IPS-20b (cell line): ENCODE data around the gene GAB3.

Experiments used
- H3K27ac ChIP-seq: one replicate; pipeline ENCODE4 v1.5.1; 2013; ENCODE audit warnings: low read length
- H3K27me3 ChIP-seq: 2 replicates; pipeline ENCODE4 v1.6.1; 2013; ENCODE audit warnings: mild to moderate bottlenecking, low read length, inconsistent platforms; ENCODE audit not compliant: insufficient read depth
- H3K36me3 ChIP-seq: 2 replicates; pipeline ENCODE4 v1.6.1; 2013; ENCODE audit warnings: low read depth, mild to moderate bottlenecking, inconsistent platforms, low read length, moderate library complexity; ENCODE audit not compliant: insufficient read depth
- H3K4me1 ChIP-seq: 2 replicates; pipeline ENCODE4 v1.6.1; 2013; ENCODE audit warnings: mild to moderate bottlenecking, control low read depth, inconsistent platforms, low read length, moderate library complexity; ENCODE audit not compliant: insufficient read depth
- H3K4me3 ChIP-seq: 2 replicates; pipeline ENCODE4 v1.5.1; 2013; ENCODE audit warnings: mild to moderate bottlenecking, low read length, inconsistent platforms
- H3K9ac ChIP-seq: 2 replicates; pipeline ENCODE4 v1.6.1; 2013; ENCODE audit warnings: low read depth, mild to moderate bottlenecking, inconsistent platforms, low read length, moderate library complexity
- H3K9me3 ChIP-seq: 2 replicates; pipeline ENCODE4 v1.6.1; 2013; ENCODE audit warnings: mild to moderate bottlenecking, low read depth, low read length, inconsistent platforms; ENCODE audit not compliant: insufficient read depth

GAB3 gene, protein sequence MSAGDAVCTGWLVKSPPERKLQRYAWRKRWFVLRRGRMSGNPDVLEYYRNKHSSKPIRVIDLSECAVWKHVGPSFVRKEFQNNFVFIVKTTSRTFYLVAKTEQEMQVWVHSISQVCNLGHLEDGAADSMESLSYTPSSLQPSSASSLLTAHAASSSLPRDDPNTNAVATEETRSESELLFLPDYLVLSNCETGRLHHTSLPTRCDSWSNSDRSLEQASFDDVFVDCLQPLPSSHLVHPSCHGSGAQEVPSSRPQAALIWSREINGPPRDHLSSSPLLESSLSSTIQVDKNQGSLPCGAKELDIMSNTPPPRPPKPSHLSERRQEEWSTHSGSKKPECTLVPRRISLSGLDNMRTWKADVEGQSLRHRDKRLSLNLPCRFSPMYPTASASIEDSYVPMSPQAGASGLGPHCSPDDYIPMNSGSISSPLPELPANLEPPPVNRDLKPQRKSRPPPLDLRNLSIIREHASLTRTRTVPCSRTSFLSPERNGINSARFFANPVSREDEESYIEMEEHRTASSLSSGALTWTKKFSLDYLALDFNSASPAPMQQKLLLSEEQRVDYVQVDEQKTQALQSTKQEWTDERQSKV

DNA sequence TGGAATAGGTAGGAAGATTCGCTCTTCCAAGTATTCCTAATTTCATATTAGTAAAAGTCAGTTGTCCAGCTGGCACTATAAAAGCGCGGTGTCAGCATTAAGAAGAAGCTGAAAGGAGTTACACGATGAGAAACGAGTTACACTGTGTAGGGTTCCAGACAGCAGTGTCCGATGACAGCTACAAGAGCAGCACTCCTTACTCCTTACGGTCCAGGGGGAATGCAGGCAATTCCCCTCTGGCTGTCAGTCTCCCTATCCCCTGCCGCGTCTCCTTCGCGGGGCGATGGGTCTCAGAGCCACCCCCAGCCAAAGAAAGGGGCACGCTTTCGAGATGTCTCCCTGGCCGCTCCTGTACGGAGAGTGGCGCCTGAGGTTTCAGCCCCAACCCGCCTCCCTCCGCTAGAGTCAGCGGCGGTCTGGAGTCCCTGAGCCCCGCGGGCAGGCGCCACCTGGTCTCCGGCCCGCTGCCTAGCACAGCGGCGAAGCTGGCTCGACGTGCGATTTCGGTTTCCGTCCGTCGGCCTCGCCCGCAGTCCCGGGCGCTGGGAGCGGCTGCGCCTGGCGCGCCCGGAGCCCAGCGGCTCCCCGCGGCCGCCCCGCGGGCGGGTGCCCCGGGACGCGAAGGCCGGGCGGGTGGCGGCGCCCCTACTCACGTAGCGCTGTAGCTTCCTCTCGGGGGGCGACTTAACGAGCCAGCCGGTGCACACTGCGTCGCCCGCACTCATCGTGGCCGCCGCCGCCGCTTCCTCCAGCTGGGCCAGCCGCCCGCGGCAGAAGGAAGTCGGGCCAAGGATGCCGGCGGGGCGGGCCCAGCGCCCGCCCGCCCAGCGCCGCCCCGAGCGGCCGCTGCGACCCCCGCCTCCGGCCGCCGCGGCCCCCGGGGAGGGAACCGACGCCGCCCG is at the start of gene GAB3:
TSS of gene GAB3 (minus strand) at position 777 of the 902 bp plus-strand sequence. CDS start at position 725, 52 bp downstream.
- Histone ChIP-seq H3K27ac (no peak within 1 kb of the TSS), H3K4me1 (no peaks in the 10 kb centered on the region), H3K4me3 (peak within 1 kb of the TSS; percentile 56), H3K9me3 (no peaks in the 10 kb centered on the region), H3K36me3 (no peaks in the 10 kb centered on the region), H3K9ac (no peak within 1 kb of the TSS), H3K27me3 (peaks cover 48% of the 10 kb centered on the region)

DNA sequence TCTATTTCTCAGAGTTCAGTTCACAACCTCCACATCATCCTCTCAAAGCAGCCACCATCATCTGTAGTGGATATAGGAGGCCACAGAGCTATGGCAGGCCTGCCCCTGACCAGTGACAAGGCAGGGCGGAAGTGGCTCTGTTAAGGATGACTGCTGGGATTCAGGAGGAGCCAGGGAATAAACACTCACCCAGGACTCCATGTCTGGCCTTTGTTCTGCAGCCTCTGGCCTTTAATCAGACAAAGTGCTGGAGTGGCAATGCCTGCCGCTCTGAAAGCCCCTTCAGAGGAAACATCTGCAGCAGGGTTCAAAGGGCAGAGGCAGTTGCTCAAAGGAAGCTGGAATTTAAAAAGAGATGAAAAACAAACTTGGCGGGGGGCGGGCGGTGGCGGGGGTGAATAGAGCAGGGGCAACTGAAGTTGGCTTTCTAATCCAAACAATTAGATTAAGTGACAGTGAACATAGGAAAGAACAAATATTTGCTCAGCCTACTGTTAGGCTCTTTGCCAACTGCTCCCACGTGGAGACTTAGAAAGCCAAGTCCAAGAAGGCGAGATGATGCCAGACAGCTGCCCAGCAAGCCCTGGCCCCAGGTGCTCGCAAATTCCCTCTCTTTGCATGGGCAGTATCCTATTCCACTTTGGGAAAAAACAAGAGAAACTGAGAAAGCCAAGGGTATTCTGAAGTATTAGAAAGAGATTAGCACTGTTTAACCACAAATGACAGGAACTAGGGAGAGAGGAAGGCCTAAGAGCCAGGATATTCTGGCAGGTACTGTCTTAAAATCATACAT is 48.9 kb upstream of the GAB3 start:
- Histone ChIP-seq H3K36me3 (no peaks in the 10 kb centered on the region), H3K27ac (no peak overlapping the region), H3K27me3 (peaks cover 75% of the 10 kb centered on the region), H3K4me3 (no peak overlapping the region), H3K9ac (no peak overlapping the region), H3K9me3 (no peaks in the 10 kb centered on the region), H3K4me1 (peaks cover 4% of the 10 kb centered on the region; the same call in 1 of the 2 replicates)

DNA sequence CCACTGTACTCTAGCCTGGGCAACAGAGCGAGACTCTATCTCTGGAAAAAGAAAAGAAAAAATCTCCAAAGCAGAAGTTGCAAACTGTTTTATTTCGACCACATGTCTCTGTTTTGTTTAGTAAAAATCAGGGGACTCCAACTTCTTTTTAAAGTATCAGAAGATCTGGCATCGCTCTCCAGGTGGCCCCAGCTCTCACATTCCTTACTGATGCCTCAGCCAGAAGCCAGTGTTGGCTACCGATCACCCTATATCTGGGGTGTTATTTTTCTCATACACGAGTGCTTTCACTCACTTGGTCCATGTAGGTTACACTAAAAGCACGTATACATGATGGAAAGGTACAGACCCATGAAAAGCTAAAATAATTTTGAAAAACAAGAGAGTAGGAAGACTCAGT is 46.1 kb upstream of the GAB3 start:
- Histone ChIP-seq H3K4me1 (peaks cover 4% of the 10 kb centered on the region; the same call in 1 of the 2 replicates), H3K9me3 (no peaks in the 10 kb centered on the region), H3K27me3 (peaks cover 48% of the 10 kb centered on the region), H3K4me3 (no peak overlapping the region), H3K27ac (no peak overlapping the region), H3K36me3 (no peaks in the 10 kb centered on the region), H3K9ac (no peak overlapping the region)

DNA sequence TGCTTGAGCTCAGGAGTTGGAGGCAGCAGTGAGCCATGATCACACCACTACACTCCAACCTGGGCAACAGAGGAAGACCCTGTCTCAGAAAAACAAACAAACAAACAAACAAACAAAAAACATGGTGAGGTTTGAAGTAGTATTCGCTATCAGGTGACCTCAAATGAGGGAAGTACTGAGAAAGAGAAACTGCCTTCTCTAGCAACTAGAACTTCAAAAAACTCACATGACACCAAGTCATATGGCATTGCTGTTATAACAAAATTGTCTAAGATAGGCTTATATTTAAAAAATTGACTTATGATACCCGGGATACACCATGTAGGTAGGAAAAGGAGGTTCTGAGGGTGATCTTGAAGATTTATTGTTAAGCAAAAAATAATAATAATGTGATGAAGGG is 44.1 kb upstream of the GAB3 start:
- Histone ChIP-seq H3K27me3 (peaks cover 28% of the 10 kb centered on the region; the same call in 1 of the 2 replicates), H3K9me3 (no peaks in the 10 kb centered on the region), H3K4me1 (peaks cover 4% of the 10 kb centered on the region; the same call in 1 of the 2 replicates), H3K4me3 (no peak overlapping the region), H3K36me3 (no peaks in the 10 kb centered on the region), H3K27ac (no peak overlapping the region), H3K9ac (no peak overlapping the region)

DNA sequence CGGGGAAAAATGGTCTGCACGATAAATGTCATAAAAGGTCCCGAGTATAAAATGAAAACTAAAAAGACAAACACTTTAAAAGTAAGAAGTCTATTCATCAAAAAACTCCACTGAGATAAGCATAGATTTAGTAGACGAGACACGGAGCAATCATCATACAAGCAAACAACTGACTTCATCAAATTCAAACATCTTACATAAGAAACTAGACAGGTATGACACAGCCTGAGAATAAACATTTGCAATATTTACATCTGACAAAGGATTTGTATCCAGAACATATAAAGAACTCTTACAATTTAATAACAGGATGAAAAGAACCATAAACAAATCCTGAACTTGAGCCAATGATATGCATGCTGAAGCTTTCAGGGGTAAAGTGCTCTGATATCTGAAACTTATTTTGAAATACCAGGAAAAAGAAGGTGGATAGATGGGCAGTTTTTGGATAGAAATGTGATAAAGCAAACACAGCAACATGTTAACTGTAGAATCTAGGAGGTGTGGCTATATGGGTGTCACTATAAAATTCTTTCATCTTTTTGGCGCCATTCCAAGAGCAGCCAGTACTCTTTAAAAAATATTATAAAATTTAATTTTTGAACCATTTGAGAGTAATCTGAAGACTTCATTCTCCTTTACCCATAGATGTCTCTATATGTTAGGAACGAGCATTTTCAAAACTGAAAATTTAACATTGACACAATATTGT is 42.4 kb upstream of the GAB3 start:
- Histone ChIP-seq H3K27ac (no peak overlapping the region), H3K4me3 (no peak overlapping the region), H3K4me1 (no peaks in the 10 kb centered on the region), H3K36me3 (no peaks in the 10 kb centered on the region), H3K9me3 (no peaks in the 10 kb centered on the region), H3K27me3 (peaks cover 18% of the 10 kb centered on the region; the same call in 1 of the 2 replicates), H3K9ac (no peak overlapping the region)

DNA sequence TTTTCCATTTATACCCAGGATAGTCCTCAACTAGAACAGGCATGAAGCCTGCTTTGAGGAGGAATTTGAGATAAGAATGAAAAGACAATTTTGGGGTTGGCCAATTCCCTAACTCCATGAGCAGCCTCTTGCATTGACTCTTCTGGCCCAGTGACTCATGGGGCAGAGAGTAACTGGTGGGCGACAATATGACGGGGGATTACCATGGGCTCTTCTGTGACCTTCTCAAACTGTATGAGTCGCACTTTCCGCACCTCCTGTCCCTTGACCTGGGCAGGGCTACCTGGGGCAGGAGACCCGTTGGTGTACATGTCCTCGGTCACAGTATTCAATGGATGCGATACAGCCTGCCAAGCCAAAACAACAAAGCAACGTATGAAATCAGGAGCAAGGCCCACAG is 41.1 kb upstream of the GAB3 start:
- Histone ChIP-seq H3K36me3 (no peaks in the 10 kb centered on the region), H3K27me3 (peaks cover 6% of the 10 kb centered on the region; the same call in 1 of the 2 replicates), H3K9ac (no peak overlapping the region), H3K4me1 (no peaks in the 10 kb centered on the region), H3K4me3 (no peak overlapping the region), H3K27ac (no peak overlapping the region), H3K9me3 (no peaks in the 10 kb centered on the region)

DNA sequence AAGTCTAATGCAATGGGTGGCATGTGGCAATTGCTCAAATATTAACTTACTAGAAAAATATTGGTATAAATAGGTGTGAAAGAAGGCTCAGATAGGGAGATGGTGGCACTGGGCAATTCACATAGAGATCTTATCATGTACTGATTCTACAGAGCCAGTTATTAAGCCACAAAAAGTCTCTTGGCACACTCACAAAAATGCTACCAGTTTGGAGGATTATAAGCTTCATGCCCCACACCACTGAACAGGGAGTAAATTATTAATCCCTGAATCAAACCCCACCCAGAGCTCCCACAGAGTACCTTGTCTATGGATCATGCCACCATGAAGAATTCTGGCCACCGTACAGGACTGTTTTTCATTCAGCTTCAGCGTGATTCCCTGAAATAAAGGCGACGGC is 40.6 kb upstream of the GAB3 start:
- Histone ChIP-seq H3K27me3 (peaks cover 1% of the 10 kb centered on the region; the same call in 1 of the 2 replicates), H3K9me3 (no peaks in the 10 kb centered on the region), H3K4me1 (no peaks in the 10 kb centered on the region), H3K4me3 (no peak overlapping the region), H3K36me3 (no peaks in the 10 kb centered on the region), H3K27ac (no peak overlapping the region), H3K9ac (no peak overlapping the region)

DNA sequence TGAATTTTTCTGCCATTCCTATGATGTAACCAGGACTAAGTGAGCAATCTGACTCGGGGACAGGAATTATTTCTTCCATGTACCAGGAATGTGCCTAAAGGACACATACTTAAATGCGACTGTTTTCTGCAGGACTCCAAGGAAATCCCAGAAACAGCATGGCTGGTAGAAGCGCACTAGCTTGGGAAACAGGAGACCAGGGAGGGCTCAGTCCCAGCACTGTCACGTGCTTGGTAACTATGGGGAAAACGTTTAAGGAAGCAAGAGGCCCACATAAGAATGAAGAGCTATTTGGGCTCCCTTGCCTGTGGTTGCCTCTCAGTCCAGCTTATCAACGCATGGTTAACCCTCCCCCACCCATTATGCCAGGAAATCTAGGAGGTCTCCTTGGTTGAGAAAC is 34.8 kb upstream of the GAB3 start:
- H3K36me3 ChIP-seq: no peaks in the 10 kb centered on the region
- no peak overlapping the region for H3K27ac ChIP-seq
- no peaks in the 10 kb centered on the region for H3K27me3 ChIP-seq
- no peak overlapping the region for H3K4me3 ChIP-seq
- H3K4me1 ChIP-seq: no peaks in the 10 kb centered on the region
- H3K9me3 ChIP-seq: no peaks in the 10 kb centered on the region
- no peak overlapping the region for H3K9ac ChIP-seq

DNA sequence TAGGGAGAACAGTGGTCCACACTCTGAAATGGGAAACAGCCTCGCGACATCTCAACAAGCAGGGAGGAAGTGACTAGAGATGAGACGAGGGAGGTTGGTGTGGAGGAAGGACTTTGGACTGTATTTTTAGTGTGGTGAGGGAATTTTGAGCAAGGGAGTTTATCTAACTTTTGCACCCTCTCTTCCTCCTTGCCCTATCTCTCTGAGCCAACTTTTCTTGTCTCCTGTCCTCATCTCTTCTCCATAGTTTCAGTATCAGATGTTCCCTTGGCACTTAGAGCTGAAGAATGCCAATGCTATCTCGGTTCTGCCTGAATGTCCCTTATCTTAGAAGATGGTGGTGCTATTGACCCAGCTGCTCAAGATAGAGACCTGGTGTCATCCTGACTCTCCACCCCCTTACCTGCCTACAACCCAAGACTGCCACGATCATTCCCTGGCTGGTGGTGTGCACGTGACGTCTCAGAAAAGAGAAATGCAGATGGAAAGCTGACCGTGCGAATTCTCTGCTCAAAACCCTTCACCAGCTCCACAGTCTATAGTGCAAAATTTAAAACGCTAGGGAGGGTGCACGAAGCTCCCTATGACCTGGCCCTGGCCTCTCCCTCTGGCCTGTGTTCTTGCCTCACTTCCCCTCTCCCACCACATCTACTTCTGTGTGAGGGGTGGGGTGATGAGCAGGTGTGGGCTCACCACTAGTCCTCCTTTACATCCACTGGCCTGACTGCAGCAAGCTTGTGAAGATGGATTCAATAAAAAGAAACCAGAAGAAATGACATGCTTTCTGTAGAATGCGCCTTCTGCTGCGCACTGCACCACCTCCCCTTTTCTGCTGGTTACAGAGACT is 33.5 kb upstream of the GAB3 start:
- H3K4me3 ChIP-seq: no peak overlapping the region
- no peaks in the 10 kb centered on the region for H3K36me3 ChIP-seq
- no peak overlapping the region for H3K9ac ChIP-seq
- no peaks in the 10 kb centered on the region for H3K27me3 ChIP-seq
- no peak overlapping the region for H3K27ac ChIP-seq
- no peaks in the 10 kb centered on the region for H3K9me3 ChIP-seq
- no peaks in the 10 kb centered on the region for H3K4me1 ChIP-seq

DNA sequence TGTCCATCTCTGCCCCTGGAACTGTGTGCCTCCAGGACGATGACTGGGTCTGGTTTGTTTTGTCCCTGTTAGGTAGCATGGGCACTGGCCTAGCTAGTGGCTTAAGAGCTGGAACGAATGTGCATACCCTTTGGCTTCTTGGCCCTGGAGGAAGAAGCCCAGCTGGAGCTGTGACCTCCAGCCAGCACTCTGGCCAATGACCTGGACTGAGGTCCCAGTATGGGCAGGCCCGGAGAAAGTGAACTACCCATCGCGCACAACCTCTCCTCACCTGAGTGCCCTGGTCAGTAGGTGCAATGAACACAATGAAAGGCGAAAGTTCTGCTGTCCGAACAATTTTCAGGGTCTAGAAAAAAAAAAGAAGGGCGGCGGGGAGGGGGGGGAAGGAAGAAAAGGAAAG is 30.1 kb upstream of the GAB3 start:
- Histone ChIP-seq H3K27ac (no peak overlapping the region), H3K4me3 (no peak overlapping the region), H3K27me3 (no peaks in the 10 kb centered on the region), H3K4me1 (no peaks in the 10 kb centered on the region), H3K9ac (no peak overlapping the region), H3K36me3 (peaks cover 27% of the 10 kb centered on the region), H3K9me3 (no peaks in the 10 kb centered on the region)
